Stomach (tissue), 4 donors: ENCODE data around the gene KPNA4.

Experiments
- EP300 ChIP-seq: sonication (generic); formaldehyde crosslinking; IDR thresholded peaks from one replicate; pipeline ENCODE4 v1.6.1; 2017; ENCODE audit warnings: antibody characterized with exemption
- POLR2A ChIP-seq, 4 donors: fragments of 450-650 bp; IDR thresholded peaks; one replicate each; pipeline ENCODE4 v1.6.1; 2016; ENCODE audit warnings: antibody characterized with exemption in 4 of 4, control low read depth in 2 of 4, mild to moderate bottlenecking in 1 of 4, moderate library complexity in 1 of 4
- TF ChIP-seq, protein P1 (sequence below), 7 experiments: fragments of 450-650 bp in 4 of 7; fragments of 200-600 bp in 3 of 7; sonication (generic) in 3 of 7; IDR thresholded peaks; one replicate each; pipeline ENCODE4 v1.5.1; 2016 to 2019; ENCODE audit warnings: antibody characterized with exemption in 7 of 7, control low read depth in 2 of 7, mild to moderate bottlenecking in 1 of 7

DNA sequence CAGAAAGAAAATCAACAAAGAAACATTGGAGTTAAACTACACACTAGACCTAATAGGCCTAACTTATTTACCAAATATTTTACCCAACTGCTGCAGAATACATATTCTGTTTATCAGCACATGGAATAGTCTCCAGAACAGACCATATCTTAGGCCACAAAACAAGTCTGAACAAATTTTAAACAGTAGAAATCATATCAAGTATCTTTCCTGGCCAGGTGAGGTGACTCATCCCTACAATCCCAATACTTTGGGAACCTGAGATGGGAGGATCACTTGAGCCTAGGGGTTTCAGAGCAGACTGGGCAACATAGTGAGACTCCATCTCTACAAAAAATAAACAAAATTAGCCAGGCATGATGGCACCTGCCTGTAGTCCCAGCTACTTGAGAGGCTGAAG lies 18.1 kb upstream of the KPNA4 start:
- TF ChIP-seq, protein P1, sequence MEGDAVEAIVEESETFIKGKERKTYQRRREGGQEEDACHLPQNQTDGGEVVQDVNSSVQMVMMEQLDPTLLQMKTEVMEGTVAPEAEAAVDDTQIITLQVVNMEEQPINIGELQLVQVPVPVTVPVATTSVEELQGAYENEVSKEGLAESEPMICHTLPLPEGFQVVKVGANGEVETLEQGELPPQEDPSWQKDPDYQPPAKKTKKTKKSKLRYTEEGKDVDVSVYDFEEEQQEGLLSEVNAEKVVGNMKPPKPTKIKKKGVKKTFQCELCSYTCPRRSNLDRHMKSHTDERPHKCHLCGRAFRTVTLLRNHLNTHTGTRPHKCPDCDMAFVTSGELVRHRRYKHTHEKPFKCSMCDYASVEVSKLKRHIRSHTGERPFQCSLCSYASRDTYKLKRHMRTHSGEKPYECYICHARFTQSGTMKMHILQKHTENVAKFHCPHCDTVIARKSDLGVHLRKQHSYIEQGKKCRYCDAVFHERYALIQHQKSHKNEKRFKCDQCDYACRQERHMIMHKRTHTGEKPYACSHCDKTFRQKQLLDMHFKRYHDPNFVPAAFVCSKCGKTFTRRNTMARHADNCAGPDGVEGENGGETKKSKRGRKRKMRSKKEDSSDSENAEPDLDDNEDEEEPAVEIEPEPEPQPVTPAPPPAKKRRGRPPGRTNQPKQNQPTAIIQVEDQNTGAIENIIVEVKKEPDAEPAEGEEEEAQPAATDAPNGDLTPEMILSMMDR (IDR thresholded peaks at IDR 0.05) = no peak
- no peak for TF ChIP-seq POLR2A (IDR thresholded peaks at IDR 0.05)
- TF ChIP-seq EP300 = no peak
